IPS-18c (cell line): ENCODE data around the gene XRCC4.
"Not testable (repeated sequence)": the region's sequence is repeated elsewhere in the genome, so short reads cannot be mapped to it uniquely, and the experiment has no call there.

Source experiments
- H3K4me3 ChIP-seq: 2 replicates; pipeline ENCODE4 v1.7.0; 2013; ENCODE audit warnings: low read depth, mild to moderate bottlenecking, low read length, moderate library complexity; ENCODE audit not compliant: insufficient read depth
- H3K9me3 ChIP-seq: one replicate; pipeline ENCODE4 v1.6.1; 2013; ENCODE audit warnings: mild to moderate bottlenecking, low read length, moderate library complexity; ENCODE audit not compliant: control insufficient read depth, insufficient read depth

Gene XRCC4

DNA sequence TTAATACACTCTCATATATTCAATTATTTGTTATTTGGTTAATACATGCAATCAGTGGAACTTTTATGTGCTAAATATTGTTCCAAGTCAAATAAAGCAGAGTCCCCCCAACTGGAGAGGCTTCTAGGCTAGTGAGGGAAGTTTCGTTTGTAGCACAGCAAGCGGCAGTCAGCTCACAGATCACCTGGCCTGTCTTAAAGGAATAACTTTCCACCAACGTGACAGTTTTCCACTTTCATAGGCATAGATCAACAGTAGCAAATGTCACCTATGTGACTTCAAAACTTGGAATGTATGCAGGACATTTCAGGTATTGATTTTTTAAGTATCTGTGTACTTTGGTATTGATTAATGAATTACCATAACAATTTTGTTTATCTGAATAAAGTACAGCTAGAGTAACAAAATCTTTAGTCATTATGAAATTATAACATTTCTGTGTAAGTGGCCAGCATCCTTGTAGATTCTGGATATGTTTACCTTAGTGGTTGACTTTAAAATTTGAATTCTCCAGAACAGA, 264.5 kb downstream of the XRCC4 start:
- H3K4me3 ChIP-seq: no peak overlapping the region
- H3K9me3 ChIP-seq: no peaks in the 10 kb centered on the region

- no peak overlapping the region for H3K4me3 ChIP-seq
- H3K9me3 ChIP-seq: peaks cover 2% of the 10 kb centered on the region
These were observed 265.1 kb downstream of the XRCC4 start for GRCh38 chr5:83342465-83342864.

- H3K9me3 ChIP-seq: peaks cover 6% of the 10 kb centered on the region
These were observed 266.0 kb downstream of the XRCC4 start for GRCh38 chr5:83343299-83343698.

DNA sequence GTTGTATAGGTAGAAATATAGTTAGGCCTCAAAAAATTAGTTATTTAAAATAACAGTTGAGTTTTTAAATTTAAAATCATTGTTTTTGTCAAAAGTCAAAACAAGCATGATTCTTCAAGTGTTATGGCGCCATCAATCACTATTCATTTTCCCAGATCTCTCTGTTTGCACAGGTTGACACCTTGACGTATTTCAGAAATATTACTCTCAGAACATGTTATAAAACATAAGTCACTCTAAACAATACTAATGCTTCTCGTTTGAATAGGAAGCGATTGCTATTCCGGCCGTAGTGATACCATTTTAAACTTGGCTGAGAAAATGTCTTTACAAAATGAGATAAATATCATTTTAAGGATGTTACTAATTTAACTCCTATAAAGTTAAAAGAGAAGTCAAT, 268.1 kb downstream of the XRCC4 start:
- Histone ChIP-seq H3K4me3 (no peak overlapping the region), H3K9me3 (peaks cover 6% of the 10 kb centered on the region)

More at GRCh38 chr5:83343299-83343698, 266.0 kb downstream of the XRCC4 start:
- H3K4me3 ChIP-seq: no peak overlapping the region

- H3K9me3 ChIP-seq: peaks cover 6% of the 10 kb centered on the region
- H3K4me3 ChIP-seq: no peak overlapping the region
These were observed 271.0 kb downstream of the XRCC4 start for GRCh38 chr5:83348281-83348780.

- Histone ChIP-seq H3K9me3 (no peaks in the 10 kb centered on the region), H3K4me3 (no peak overlapping the region)
These were observed 275.9 kb downstream of the XRCC4 start for GRCh38 chr5:83353231-83353630.

- H3K9me3 ChIP-seq: no peaks in the 10 kb centered on the region
- H3K4me3 ChIP-seq: no peak overlapping the region
These were observed 276.4 kb downstream of the XRCC4 start for GRCh38 chr5:83353774-83354173.

GRCh38 chr5:83354958-83355357, 277.6 kb downstream of the XRCC4 start:
- Histone ChIP-seq H3K4me3 (no peak overlapping the region), H3K9me3 (no peaks in the 10 kb centered on the region)

DNA sequence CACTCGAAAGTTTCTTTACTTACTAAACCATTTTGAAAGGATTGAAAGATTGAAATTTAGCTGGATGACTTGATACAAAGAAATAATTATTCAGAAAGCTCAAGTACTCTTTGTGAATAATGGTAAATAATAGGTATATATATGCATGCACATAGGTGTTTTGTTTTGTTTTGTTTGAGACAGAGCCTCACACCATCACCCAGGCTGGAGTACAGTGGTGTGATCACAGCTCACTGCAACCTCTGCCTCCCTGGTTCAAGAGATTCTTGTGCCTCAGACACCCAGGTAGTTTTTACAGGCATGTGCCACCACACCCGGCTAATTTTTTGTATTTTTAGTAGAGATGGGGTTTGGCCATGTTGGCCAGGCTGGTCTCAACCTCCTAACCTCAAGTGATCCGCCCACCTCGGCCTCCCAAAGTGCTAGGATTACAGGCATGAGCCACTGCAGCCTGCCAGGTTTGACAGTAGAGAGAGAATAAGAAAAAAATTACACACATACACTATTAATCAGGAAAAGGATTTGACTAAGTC, 278.2 kb downstream of the XRCC4 start:
- not testable (repeated sequence) for H3K9me3 ChIP-seq, H3K4me3 ChIP-seq

DNA sequence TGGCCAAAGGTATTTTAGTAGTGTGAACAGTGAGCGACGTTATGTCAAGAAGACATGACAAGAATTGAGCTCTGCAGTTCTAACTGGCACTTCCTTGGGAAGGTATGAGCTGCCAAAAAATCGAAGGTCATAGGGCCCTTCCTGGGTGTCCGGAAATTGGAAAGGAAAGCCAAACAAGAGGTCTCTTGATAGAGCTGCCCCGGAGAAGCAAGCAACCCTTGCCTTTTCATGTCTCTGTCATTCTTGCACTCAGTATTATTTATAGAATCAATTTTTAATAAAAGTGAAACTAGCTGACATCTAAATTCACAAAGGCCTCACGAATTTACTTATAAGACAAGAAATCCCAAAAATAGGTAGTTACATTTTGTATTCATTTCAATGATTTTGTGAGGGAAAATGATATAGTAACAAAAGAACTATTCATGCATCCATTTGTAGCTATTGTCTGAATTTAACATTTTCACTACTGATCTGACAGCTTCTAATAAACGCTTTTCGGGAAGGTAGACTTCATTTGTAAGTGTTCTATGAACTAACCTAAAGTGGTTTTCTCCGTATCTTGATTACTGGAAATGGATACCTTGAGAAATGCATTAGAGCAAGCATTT, 280.4 kb downstream of the XRCC4 start:
- no peak overlapping the region for H3K4me3 ChIP-seq
- H3K9me3 ChIP-seq: no peaks in the 10 kb centered on the region

GRCh38 chr5:83360573-83360972, 283.2 kb downstream of the XRCC4 start:
- Histone ChIP-seq H3K4me3 (no peak overlapping the region), H3K9me3 (no peaks in the 10 kb centered on the region)

GRCh38 chr5:83362526-83362925, 285.2 kb downstream of the XRCC4 start:
- Histone ChIP-seq H3K9me3 (no peaks in the 10 kb centered on the region), H3K4me3 (no peak overlapping the region)

DNA sequence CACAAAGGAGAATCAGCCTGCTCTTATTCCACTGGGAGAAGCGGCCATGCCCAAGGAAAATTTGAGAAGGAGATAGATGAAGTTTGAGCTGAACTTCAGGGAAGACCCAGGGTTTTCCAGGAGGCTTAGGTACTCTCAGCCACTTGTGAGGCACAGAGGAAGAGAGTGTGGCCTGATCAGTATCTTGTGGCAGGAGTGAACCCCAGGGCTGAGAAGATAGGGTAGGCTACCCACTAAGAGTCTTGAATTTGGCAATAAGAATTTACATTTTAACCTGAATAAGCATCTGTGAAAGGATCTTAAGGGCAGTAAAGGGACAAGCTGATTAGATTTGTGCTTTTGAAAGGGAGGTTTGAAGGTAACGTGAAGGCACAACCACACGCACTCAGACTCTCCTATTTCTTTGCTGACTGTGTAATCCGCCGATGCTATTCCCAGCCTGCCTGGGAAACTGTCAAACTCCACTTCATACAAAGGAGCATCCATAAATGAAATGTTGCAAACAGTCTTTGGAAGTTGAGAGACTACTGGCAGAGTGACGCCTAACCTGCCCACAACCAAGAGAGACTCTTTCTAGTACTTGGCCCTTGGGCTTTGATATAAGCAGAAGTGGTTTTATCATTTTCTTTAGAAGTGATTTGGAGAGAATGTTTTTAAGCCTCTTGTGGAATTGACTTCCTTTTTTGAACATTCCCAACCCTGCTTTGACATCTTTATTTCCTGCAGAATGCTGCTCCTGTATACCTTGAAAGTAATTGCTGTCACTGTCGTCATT, 286.0 kb downstream of the XRCC4 start:
- H3K9me3 ChIP-seq: no peaks in the 10 kb centered on the region
- H3K4me3 ChIP-seq: no peak overlapping the region

GRCh38 chr5:83363886-83364275, 286.5 kb downstream of the XRCC4 start:
- H3K4me3 ChIP-seq: no peak overlapping the region
- no peaks in the 10 kb centered on the region for H3K9me3 ChIP-seq

GRCh38 chr5:83364312-83365299, 287.3 kb downstream of the XRCC4 start:
- Histone ChIP-seq H3K4me3 (no peak overlapping the region), H3K9me3 (no peaks in the 10 kb centered on the region)

DNA sequence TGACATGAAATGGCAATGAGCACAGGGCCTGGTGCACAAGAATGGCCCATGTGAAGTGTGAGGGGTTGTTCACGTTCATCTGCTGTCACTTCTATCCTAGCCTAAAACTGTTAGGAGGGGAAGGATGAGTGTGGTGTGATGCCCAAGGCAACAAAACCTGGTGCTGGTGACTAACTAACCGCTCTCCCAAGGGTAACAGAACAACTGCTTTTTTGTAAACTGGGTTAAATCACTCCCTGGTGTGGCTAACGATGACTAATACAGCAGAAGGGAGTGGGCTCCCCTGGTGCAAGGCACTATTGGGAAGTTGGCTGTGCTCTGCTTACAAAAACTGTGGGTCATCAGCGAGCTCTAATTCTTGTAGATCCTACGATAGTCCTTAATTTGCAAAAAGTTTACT, 291.0 kb downstream of the XRCC4 start:
- Histone ChIP-seq H3K4me3 (no peak overlapping the region), H3K9me3 (no peaks in the 10 kb centered on the region)

DNA sequence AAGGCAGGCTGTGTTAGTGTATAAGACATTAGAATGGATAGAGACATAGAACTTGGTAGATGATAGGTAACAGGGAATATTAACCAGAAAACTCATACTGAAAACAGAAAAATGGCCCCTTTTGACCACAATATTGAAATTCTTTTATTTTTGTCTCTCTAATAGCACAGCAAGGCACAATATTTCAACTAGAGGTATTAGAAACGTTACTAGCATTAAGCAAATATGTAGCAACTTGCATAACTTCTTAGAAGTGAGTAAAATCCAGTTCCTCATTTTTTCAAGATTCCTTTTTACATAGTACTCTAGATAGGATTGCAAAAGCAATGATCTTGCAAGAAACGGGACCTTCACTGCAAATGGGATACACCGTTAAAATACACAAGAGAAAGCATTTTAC, 291.5 kb downstream of the XRCC4 start:
- Histone ChIP-seq H3K9me3 (no peaks in the 10 kb centered on the region), H3K4me3 (no peak overlapping the region)
